GM21526 (cell line): Measurements from ENCODE around the gene BRIP1.
"Not testable (repeated sequence)": the region's sequence is repeated elsewhere in the genome, so short reads cannot be mapped to it uniquely, and the experiment has no call there.

Source experiments
- ATAC-seq: cut with Tn5 transposase; IDR thresholded peaks from one replicate; pipeline ENCODE4 v1.9.1; 2021; ENCODE audit warnings: moderate library complexity; ENCODE audit not compliant: unreplicated experiment, low FRiP score

The BRIP1 gene

DNA sequence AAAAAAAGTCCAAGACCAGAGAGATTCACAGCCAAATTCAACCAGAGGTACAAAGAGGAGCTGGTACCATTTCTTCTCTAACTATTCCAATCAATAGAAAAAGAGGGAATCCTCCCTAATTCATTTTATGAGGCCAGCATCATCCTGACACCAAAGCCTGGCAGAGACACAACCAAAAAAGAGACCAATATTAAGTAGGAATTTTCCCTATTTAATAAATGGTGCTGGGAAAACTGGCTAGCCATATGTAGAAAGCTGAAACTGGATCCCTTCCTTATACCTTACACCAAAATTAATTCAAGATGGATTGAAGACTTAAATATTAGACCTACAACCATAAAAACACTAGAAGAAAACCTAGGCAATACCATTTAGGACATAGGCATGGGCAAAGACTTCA, 186.8 kb downstream of the BRIP1 start:
- ATAC-seq = not testable (repeated sequence)

DNA sequence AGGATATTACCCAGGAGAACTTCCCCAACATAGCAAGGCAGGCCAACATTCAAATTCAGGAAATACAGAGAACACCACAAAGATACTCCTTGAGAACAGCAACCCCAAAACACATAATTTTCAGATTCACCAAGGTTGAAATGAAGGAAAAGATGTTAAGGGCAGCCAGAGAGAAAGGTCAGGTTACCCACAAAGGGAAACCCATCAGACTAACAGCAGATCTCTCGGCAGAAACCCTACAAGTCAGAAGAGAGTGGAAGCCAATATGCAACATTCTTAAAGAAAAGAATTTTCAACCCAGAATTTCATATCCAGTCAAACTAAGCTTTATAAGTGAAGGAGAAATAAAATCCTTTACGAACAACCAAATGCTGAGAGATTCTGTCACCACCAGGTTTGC, 188.7 kb downstream of the BRIP1 start:
- not testable (repeated sequence) for ATAC-seq

DNA sequence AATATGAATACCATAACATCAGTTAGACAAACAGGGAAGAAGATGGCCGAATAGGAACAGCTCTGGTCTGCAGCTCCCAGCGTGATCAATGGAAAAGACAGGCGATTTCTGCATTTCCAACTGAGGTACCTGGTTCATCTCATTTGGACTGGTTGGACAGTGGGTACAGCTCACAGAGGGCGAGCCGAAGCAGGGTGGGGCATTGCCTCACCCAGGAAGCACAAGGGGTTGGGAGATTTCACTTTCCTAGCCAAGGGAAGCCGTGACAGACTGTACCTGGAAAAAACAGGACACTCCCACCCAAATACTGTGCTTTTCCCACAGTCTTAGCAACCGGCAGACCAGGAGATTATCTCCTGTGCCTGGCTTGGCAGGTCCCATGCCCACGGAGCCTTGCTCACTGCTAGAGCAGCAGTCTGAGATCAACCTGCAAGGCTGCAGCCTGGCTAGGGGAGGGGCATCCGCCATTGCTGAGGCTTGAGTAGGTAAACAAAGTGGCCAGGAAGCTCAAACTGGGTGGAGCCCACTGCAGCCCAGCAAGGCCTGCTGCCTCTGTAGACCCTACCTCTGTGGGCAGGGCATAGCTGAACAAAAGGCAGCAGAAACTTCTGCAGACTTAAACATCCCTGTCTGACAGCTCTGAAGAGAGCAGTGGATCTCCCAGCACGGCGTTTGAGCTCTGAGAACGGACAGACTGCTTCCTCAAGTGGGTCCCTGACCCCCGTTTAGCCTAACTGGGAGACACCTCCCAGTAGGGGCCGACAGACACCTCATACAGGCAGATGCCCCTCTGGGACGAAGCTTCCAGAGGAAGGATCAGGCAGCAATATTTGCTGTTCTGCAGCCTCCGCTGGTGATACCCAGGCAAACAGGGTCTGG, 190.1 kb downstream of the BRIP1 start:
- ATAC-seq = not testable (repeated sequence)

DNA sequence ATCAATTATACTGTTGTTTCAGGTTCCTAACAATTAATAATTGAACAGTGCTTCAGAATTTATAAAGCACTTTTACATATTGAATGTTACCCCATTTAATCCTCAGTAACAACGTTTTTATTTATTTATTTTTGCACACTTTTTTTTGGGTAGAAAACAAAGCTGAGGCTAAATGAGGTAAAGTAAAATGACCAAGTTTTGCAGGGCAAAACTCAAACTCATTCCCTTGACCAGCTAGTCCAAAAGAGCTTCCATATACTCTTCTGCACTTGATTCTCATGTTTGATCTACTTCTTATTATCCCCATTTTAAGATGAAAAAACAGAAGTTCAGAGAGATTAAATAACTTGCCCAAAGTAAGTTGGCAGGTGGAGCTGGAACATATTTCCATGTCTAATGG, 191.2 kb downstream of the BRIP1 start:
- ATAC-seq = no peak

DNA sequence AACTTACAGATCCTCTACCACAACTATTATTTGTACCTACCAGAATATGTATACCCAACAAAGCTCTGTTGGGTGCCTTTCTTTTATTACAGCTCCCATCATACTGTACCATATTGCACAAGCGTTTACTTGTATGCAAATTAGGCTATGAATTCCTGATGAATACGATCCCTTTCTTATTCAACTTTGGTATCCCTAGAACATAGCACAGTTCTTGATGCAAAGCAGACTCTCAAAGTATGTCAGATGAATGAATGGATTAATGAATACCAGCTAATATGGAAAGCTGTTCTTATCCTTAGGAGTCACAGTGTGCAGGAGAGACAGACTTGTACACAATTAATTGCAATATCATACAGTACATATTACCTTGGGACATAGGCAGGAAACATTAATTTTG, 192.6 kb downstream of the BRIP1 start:
- no peak for ATAC-seq

DNA sequence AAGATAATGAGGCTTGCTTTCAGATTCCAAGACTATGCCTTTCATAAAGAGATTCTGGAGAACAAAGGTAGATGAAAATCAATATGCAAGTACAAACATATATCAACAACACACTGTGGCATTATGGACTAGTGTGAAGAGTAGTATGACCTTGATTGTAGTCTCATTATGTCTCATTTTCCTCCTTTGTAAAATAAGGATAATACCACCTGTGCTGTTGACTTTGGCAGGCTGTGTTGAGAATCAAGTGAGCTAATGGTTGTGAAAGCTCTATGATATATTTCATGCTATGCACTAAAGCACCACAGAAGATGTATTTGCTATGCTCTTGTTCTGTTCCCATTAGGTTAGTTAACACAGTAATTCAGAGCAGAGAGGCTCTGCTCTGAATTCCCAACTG, 193.8 kb downstream of the BRIP1 start:
- no peak for ATAC-seq

DNA sequence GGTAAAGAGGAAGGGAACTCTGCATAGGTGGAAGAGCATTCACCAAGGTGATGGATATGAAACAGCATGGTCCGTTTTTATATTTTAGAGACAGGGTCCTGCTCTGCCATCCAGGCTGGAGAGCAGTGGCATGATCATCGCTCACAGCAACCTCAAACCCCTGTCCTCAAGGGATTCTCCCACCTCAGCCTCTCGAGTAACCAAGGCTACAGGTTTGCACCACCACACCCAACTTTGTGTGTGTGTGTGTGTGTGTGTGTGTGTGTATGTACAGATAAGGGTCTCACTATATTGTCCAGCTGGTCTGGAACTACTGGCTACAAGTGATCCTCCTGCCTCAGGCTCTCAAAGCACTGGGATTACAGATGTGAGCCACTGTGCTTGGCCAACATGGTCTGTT, 194.8 kb downstream of the BRIP1 start:
- ATAC-seq = no peak

DNA sequence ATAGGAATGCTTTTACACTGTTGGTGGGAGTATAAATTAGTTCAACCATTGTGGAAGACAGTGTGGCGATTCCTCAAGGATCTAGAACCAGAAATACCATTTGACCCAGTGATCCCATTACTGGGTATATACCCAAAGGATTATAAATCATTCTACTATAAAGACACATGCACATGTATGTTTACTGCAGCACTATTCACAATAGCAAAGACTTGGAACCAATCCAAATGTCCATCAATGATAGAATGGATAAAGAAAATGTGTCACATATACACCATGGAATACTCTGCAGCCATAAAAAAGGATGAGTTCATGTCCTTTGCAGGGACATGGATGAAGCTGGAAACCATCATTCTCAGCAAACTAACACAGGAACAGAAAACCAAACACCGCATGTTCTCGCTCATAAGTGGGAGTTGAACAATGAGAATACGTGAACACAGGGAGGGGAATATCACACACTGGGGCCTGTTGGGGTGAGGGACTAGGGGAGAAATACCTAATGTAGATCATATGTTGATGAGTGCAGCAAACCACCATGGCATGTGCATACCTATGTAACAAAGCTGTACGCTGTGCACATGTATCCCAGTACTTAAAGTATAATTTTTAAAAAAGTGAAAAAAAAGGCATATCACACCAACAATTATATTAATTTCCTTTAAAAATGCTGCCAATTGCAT, 196.8 kb downstream of the BRIP1 start:
- ATAC-seq = not testable (repeated sequence)

DNA sequence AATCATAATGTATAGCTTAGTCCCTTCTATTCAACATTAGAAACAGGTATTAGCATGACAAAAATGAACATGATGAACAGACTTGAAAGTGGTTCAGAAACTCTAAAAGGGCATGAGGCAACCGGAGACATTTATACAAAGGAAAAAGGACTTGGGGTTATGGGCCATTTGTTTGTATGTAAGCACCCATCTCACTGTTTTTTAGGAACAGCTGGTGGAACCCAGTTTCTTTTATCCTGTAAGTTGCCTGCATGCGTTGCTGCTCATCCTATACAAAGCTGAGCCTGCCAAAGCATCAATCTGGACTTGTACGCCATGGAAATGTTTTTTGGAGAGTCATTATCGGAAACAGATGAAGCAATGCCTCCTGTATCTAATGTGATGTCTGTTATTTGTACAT, 200.0 kb downstream of the BRIP1 start:
- no peak for ATAC-seq

DNA sequence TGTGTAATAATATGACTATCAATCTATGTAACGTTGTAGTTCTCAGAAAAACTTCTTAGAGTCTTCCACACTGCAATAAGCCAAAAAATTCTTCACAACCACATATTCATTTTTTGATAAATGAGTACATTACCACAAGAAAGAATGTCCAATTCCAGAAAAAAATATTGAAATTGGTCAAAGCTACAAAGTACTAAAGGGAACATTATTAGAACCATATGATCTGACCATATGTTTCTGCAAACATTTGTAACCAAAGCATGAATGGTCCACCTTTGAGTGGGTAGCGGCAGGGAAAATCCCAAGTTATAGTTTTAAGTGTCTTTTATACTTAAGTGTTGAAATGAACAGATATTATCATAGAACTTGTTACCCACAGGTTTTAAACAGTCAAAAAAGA, 200.6 kb downstream of the BRIP1 start:
- ATAC-seq = no peak

DNA sequence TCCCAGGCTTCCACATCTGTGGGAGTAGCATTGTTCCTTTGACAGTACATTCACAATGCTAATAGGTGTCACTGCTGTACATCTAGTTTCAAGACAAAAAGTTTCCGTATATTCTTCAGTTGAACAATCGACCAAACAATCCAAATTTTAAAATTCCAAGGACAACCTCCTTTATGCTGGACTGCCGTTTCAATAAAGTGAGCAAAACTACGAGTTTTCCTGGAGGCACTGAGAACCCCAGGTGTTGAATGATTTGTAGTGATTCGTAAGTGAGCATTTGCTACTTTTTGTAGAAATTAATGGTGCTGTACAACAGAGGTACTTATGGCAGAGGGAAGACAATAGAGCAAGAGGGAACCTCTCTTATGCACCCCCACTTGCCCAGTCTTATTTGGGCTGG, 201.1 kb downstream of the BRIP1 start:
- ATAC-seq = no peak

DNA sequence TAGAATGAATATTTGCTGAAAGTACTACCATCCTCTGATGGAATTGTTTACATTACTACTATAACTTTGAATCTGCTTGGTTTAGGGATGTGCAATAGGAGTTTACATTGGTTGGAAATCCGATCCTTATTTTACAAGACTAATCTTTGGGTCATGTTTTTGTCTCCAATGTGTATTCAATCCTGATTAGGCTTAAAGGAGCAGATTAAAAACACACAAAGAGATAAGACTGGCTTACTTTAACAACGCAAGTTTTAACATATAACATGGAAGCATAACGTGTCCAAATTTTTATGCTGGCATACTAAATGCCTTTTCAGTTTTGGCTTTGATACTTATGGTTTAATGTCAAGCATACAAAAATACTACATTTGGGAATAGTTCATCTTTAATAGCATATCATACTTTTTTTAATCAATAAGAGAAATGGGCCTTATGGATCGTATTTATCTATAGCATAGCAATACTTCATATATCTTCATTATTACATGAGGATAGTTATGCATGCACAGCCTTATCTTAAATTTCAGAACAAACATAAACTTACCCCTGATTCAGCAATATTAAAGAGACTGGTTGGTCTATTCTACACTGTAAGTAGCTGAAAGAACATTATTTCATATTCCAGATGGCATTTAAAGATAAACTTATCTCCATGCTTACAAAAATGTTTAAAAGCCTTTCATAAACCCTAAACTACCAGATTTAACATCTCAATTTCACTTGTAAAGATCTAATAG, 202.4 kb downstream of the BRIP1 start:
- ATAC-seq = no peak

DNA sequence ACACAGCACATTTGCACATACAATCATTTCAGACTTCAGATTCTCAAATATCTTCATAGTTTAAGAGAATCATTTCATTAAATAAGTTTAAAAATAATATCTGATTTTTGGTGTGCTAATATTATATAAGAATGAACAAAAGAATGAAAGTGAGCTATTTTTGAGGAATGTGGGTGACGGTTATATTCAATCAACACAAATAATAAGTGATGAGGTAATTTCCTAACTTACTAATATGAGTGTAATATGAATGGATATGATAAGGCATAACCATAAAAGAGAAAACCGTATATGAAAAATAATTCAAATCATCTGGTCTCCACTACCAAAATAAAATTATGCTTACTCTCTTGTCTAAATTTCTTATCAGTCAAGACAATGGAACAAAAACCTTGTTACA, 203.9 kb downstream of the BRIP1 start:
- ATAC-seq = no peak

DNA sequence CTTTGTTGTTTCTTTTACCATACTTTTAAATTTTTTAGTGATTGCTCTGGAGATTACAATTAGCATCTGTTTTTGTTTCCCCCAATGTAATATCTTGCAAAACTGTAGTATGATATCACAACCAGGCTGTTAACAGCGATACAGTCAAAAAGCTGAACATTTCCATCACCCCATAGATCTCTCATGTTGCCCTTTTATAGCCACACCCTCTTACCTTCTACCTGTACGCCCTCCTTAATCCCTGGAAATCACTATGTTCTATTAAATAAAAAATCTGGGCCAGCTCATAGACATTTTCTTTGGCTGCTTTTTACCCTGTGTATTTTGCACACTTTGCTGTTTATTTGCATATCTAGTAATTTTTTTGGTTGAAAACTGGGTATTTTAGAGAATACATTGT, 205.1 kb downstream of the BRIP1 start:
- ATAC-seq = no peak

DNA sequence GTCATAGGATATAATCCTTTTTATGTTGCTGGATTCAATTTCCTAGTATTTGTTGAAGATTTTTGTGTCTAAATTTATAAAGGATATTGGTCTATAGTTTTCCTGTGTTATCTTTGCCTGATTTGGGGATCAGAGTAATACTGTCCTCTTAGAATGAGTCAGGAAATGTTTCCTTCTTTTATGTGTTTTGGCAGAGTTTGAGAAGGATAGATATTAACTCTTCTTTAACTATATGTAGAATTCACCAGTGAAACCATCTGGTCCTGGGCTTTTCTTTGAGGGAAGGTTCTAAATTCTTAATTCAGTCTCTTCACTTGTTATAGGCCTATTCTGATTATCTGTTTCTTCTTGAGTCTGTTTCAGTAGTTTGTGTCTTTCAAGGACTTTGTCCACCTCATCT, 206.0 kb downstream of the BRIP1 start:
- no peak for ATAC-seq

DNA sequence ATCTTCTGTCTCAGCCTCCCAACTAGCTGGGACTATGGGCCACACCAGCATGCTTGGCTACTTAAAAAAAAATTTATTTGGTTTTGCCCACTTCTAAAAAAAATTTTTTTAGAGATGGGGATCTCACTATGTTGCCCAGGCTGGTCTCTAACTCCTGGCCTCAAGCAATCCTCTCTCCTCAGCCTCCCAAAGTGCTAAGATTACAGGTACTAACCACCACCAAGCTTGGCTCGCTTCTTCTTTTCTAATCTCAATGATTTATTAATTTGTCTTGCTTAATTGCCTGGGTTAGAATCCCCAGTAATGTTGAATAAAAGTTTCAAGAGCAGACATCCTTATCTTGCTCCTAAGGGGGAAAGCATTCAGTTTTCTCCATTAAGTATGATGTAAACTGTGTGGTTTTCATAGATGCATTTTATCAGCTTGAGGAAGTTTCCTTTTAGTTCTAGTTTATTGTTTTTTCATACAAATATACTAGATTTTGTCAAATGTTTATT, 206.6 kb downstream of the BRIP1 start:
- ATAC-seq = no peak

DNA sequence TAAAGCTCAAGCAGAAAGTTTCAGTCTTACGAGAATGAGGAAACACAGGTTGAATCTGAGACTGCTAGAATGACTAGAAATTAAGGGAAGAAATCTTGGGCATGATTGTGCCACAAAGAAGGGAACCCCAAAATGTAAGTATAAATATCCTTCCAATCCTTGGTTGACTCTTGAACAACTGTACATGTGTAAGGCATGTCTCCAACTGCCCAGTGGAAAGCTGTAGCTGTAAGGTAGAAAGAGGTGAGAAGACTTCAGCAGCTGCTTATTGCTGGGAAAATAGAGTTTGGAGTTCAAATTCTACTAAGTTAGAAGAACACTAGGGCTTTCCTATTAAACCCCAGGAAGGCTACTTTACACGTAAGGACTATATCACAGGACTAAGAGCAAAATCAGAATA, 212.6 kb downstream of the BRIP1 start:
- no peak for ATAC-seq

DNA sequence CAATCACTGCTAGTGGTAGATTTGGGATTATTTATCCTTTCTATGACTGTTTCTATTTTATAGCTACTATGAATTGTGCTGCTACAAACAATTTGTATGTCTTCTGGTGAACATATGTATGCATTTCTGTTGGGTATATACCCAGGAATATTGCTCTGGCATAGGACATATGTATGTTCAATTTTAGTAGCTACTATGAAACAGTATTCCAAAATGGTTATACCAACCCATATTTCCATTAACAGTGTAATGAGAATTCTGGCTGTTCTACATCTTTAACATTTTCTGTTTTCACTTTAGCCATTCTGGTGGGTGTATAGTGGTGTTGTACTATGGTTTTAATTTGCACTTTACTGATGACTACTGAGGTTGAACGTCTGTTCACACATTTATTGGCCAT, 214.7 kb downstream of the BRIP1 start:
- ATAC-seq = no peak

DNA sequence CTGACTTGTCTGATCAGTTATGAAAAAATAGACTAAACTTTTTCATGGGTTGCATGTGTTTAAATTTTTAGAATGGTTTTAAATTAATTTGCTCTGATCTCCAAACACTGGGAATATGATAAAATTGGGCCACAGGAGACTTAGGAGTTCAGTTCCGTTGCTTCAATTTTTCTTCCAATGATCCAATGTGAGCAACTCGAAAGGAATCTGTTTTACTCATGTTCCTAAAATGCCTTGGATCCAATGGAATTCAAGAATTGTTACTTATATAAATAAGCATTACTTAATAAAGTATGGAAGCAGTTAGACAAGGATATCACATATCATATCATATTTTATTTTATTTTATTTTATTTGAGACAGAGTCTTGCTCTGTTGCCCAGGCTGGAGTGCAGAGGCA, 216.3 kb downstream of the BRIP1 start:
- ATAC-seq = no peak

DNA sequence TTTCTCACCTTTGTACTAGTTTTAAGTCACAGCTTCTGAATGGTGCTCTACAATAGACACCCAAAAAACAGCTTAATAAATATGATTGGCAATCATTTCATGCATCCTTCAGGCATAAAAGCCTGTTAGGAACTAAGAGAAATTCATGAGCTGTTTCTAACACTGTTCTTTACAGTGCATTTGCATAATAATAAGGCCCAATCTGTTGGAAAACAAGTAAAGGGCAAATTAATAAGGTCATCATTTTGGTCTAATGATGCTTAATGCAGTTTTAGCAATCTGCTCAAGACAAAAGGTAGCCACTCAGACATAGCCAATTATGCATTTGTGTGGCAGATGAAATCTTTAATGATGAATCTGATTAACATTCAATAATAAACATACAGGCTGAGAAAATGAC, 216.8 kb downstream of the BRIP1 start:
- ATAC-seq = no peak

DNA sequence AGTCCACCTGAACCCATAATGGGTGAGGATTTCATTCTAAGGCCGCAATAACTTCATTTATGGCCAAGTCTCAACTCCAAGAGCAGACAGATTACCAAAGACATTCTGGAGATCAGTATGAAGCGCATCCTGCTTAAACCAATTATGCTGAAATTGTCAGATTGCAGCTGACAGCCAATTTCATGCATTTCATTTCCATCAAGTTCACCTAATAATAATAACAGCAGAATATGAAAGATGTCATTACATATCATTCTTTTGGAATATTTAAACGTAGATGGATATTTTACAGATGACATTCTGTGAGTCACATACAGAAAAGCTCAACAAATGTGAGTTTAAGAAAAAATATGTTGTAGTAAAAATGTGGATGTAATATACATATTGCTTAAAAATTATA, 217.4 kb downstream of the BRIP1 start:
- ATAC-seq = no peak
